Spleen (tissue), 11 donors: ENCODE measurements around the gene DHX35. TPM values are rescaled to one million over a fixed set of nuclear protein-coding genes. Genes with fewer than 3 reads are reported as not detected.
A peak's percentile ranks its signal among the peaks of the same experiment; 100 is the strongest.

Experiments used
- DNase-seq: peaks from one replicate; pipeline ENCODE4 v3.0.0-alpha.2; 2020
- H3K27ac ChIP-seq, 8 donors: fragments of 200-600 bp; sonication (generic) in 7 of 8; 1 replicate in 4 of 8; 2 replicates in 4 of 8; pipeline versions ENCODE4 v1.5.0 to v1.8.0; 2016 to 2021; ENCODE audit warnings: inconsistent platforms in 4 of 8, mild to moderate bottlenecking in 4 of 8, moderate library complexity in 1 of 8
- H3K27me3 ChIP-seq, 7 donors: fragments of 200-600 bp; sonication (generic) in 6 of 7; replicated peaks in 1 of 7; 1 replicate in 4 of 7; 2 replicates in 3 of 7; pipeline versions ENCODE4 v1.5.0 to v1.8.0; 2016 to 2021; ENCODE audit warnings: inconsistent platforms in 3 of 7, mild to moderate bottlenecking in 1 of 7
- H3K36me3 ChIP-seq, 6 donors: fragments of 200-600 bp; sonication (generic) in 5 of 6; 1 replicate in 4 of 6; 2 replicates in 2 of 6; pipeline versions ENCODE4 v1.5.0 to v1.8.0; 2016 to 2021; ENCODE audit warnings: inconsistent platforms in 2 of 6
- H3K4me1 ChIP-seq, 6 donors: fragments of 200-600 bp; sonication (generic) in 5 of 6; 1 replicate in 3 of 6; 2 replicates in 3 of 6; pipeline versions ENCODE4 v1.5.0 to v1.8.0; 2016 to 2021; ENCODE audit warnings: inconsistent platforms in 3 of 6
- H3K4me3 ChIP-seq, 8 donors: fragments of 200-600 bp; sonication (generic) in 7 of 8; 1 replicate in 4 of 8; 2 replicates in 4 of 8; pipeline versions ENCODE4 v1.5.0 to v1.8.0; 2016 to 2021; ENCODE audit warnings: inconsistent platforms in 4 of 8, mild to moderate bottlenecking in 4 of 8, moderate library complexity in 2 of 8
- H3K9me3 ChIP-seq, 8 donors: fragments of 200-600 bp; sonication (generic) in 7 of 8; 1 replicate in 4 of 8; 2 replicates in 4 of 8; pipeline versions ENCODE4 v1.5.0 to v1.8.0; 2016 to 2021; ENCODE audit warnings: inconsistent platforms in 4 of 8
- CTCF ChIP-seq, 11 experiments: fragments of 200-600 bp in 7 of 11; fragments of 450-650 bp in 4 of 11; sonication (generic) in 4 of 11; IDR thresholded peaks in 8 of 11; conservative IDR thresholded peaks in 3 of 11; 1 replicate in 7 of 11; 2 replicates in 4 of 11; pipeline versions ENCODE4 v1.4.0 to v1.8.0; 2016 to 2021; ENCODE audit warnings: antibody characterized with exemption in 11 of 11, inconsistent platforms in 4 of 11, mild to moderate bottlenecking in 1 of 11
- POLR2A ChIP-seq, 3 donors: fragments of 450-650 bp; IDR thresholded peaks; one replicate each; pipeline ENCODE4 v1.5.1; 2017; ENCODE audit warnings: antibody characterized with exemption in 3 of 3, mild to moderate bottlenecking in 1 of 3
- POLR2AphosphoS5 ChIP-seq, 3 donors: sonication (generic); formaldehyde crosslinking; IDR thresholded peaks; one replicate each; pipeline ENCODE4 v1.5.1; 2017; ENCODE audit warnings: antibody characterized with exemption in 3 of 3
- WGBS, 5 donors: extraction: QIAGEN DNeasy Blood & Tissue Kit in 3 of 5; methylation state at CpG; one replicate each; pipeline versions ENCODE4 v1.1.5 to v1.1.7; 2013 to 2018; 5-methylcytosine and 5-hydroxymethylcytosine counted together
- intact Hi-C: fragments of 100-400 bp; cut with DNase I; formaldehyde crosslinking; loops from one replicate; pipeline ENCODE4 v1.15.0; 2023; ENCODE audit warnings: low total_unique reads
- polyA plus RNA-seq, 3 donors: library from polyadenylated mRNA; stranded (reverse); fragments of 200-250 nt; gene quantifications; one replicate each; pipeline ENCODE4 v1.2.1, GENCODE V29; 2013
- total RNA-seq, 7 donors: library from RNA; depleted of rRNA in 3 of 7; stranded (reverse); fragments of >200 nt in 3 of 7; fragmentation: NEBNext Ultra II Directional in 4 of 7; extraction: Animal tissue kit (Norgen Biotek cat#: 25700) in 4 of 7; gene quantifications; one replicate each; pipeline versions ENCODE4 v1.1.0 to v1.2.1, GENCODE V29; 2016 to 2021
- donor health status: healthy with polysubstance abuse.
- donor health status: DM: no; HTN: no; CAD: no; lungs with moderate emphysema.
- donor health status: DM: no; HTN: no; CAD: no.
- donor health status: Bipolar disorder and iron deficiency.
- donor health status: healthy.
- donor health status: DM: no; HTN: no; CAD: no.
- donor health status: DM: yes; HTN: yes; CAD: no.

The DHX35 gene
- total and polyA plus RNA-seq, 10 donors: 4.7 to 16.4 (median 11.3) TPM

GRCh38 chr20:39080326-39080725, 118.2 kb downstream of the DHX35 start:
- 92 to 100% (median 96%) methylated on average over 1 of the region's 1 CpG for WGBS, 5 donors
- H3K36me3 ChIP-seq: no peaks in the 10 kb centered on the region
- intact Hi-C loops: loop anchor here (2.0 kb wide), 1 partner anchor 434 kb away; no protein-coding TSS in a partner anchor
- H3K9me3 ChIP-seq: peaks cover 0 to 2% (median 0%) of the 10 kb centered on the region in 8 donors
- H3K4me3 ChIP-seq: no peak overlapping the region
- H3K27ac ChIP-seq: no peak overlapping the region
- no peak for DNase-seq
- TF ChIP-seq POLR2A (IDR thresholded peaks at IDR 0.05) (no peak), CTCF (IDR thresholded peaks at IDR 0.05 in 8 of 11, conservative IDR thresholded peaks at IDR 0.05 in 3 of 11) (no peak), POLR2AphosphoS5 (IDR thresholded peaks at IDR 0.05) (no peak)
- H3K27me3 ChIP-seq: peaks cover 0 to 65% (median 3%) of the 10 kb centered on the region in 7 donors
- H3K4me1 ChIP-seq: no peaks in the 10 kb centered on the region

- 13 to 26% (median 15%) methylated on average over 5 of the region's 5 CpGs for WGBS, 5 donors
- Histone ChIP-seq H3K4me1 (no peaks in the 10 kb centered on the region), H3K27ac (no peak overlapping the region), H3K27me3 (peaks cover 0 to 65% (median 3%) of the 10 kb centered on the region in 7 donors), H3K36me3 (no peaks in the 10 kb centered on the region), H3K4me3 (no peak overlapping the region), H3K9me3 (peaks cover 0 to 10% (median 2%) of the 10 kb centered on the region in 8 donors)
- DNase-seq: peak; percentile 84
- TF ChIP-seq POLR2AphosphoS5 (IDR thresholded peaks at IDR 0.05) (no peak), CTCF (IDR thresholded peaks at IDR 0.05 in 8 of 11, conservative IDR thresholded peaks at IDR 0.05 in 3 of 11) (peak; percentile 80 to 96 (median 92))
- intact Hi-C loops: loop anchor here (2.0 kb wide), 1 partner anchor 434 kb away; no protein-coding TSS in a partner anchor
Measured at GRCh38 chr20:39081255-39081654, 119.1 kb downstream of the DHX35 start.

DNA sequence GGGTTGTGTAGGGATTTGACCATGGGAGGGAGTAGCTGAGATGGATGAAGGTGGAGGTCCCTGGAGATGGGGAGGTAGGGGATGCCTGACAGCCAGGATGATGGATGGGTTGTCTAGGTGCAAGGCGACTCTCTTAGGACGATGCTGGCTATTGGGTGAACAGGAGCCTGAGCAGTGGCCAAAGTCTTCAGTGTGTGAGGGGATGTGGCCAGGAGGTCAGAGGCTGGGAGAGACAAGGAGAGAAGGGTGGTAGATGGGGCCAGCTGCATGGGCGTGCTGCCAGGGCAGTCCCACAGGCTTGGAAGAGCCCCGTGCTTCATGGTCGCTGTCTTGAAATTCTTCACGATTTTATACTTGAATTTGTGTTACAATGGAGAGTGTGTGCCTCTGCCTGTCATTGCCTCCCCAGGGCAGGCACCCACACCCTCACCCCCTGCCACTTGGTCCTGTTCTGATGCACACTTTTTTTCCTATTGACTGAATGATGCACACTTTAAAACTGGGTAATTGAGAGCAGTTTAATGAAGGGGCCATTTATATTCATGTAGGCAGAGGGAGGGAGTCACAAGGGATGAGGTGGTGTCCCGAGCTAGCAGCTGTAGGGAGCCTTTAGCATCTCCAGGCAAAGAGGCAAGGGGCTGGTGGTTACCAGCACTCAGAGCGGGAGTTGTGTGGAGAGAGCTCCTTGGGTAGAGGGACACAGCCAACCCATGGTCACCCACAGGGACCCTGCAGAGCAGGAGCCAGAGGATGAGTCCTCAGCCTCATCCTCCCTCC, 120.7 kb downstream of the DHX35 start:
- DNase-seq: no peak
- no peak for TF ChIP-seq POLR2AphosphoS5 (IDR thresholded peaks at IDR 0.05)
- no peak for TF ChIP-seq CTCF (IDR thresholded peaks at IDR 0.05 in 8 of 11, conservative IDR thresholded peaks at IDR 0.05 in 3 of 11)
- no peak for TF ChIP-seq POLR2A (IDR thresholded peaks at IDR 0.05)
- peaks cover 0 to 10% (median 2%) of the 10 kb centered on the region in 8 donors for H3K9me3 ChIP-seq
- peaks cover 0 to 54% (median 3%) of the 10 kb centered on the region in 7 donors for H3K27me3 ChIP-seq
- 67 to 74% (median 72%) methylated on average over 8 of the region's 8 CpGs for WGBS, 5 donors
- no peaks in the 10 kb centered on the region for H3K36me3 ChIP-seq
- H3K4me1 ChIP-seq: no peaks in the 10 kb centered on the region
- intact Hi-C loops: no loop called here
- no peak overlapping the region for H3K27ac ChIP-seq
- no peak overlapping the region for H3K4me3 ChIP-seq

GRCh38 chr20:39083761-39084160, 121.6 kb downstream of the DHX35 start:
- WGBS, 5 donors: 59 to 77% (median 69%) methylated on average over 6 of the region's 6 CpGs
- DNase-seq: no peak
- Histone ChIP-seq H3K36me3 (no peaks in the 10 kb centered on the region), H3K27me3 (peaks cover 0 to 46% (median 3%) of the 10 kb centered on the region in 7 donors), H3K27ac (no peak overlapping the region), H3K4me3 (no peak overlapping the region), H3K4me1 (no peaks in the 10 kb centered on the region), H3K9me3 (peaks cover 0 to 10% (median 2%) of the 10 kb centered on the region in 8 donors)
- intact Hi-C loops: no loop called here
- no peak for TF ChIP-seq POLR2A (IDR thresholded peaks at IDR 0.05)
- no peak for TF ChIP-seq CTCF (IDR thresholded peaks at IDR 0.05 in 8 of 11, conservative IDR thresholded peaks at IDR 0.05 in 3 of 11)
- TF ChIP-seq POLR2AphosphoS5 (IDR thresholded peaks at IDR 0.05): no peak
